ENCODE results near the gene LAMA3. TPM values are rescaled to one million over a fixed set of nuclear protein-coding genes. Genes with fewer than 3 reads are reported as not detected.

LAMA3 gene
- total RNA-seq, 1 experiment from 2014 or later: 207 TPM

DNA sequence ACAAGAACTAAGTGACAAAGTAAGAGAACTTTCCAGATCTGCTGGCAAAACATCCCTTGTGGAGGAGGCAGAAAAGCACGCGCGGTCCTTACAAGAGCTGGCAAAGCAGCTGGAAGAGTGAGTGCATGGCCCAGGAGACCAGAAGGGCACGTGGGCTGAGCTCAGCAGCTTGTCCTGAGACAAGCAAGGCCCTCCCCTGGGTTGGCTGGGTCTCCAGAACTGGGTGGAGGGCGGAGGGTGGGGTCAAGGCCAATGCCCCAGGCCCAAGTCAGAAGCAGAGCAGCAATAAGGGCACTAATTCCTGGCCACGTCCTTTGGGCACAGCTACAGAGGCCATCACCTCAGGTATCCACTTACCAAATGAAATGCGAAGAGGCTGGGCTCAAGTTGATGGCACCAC is 214.7 kb downstream of the LAMA3 start:
- no TSS peak for BruUV-seq (replicated peaks)
- Mint-ChIP-seq H3K36me3 (ENCODE audit: insufficient read depth, unreplicated experiment) (peaks cover 42% of the 10 kb centered on the region), H3K4me1 (ENCODE audit: low read depth, unreplicated experiment) (no peaks in the 10 kb centered on the region)

DNA sequence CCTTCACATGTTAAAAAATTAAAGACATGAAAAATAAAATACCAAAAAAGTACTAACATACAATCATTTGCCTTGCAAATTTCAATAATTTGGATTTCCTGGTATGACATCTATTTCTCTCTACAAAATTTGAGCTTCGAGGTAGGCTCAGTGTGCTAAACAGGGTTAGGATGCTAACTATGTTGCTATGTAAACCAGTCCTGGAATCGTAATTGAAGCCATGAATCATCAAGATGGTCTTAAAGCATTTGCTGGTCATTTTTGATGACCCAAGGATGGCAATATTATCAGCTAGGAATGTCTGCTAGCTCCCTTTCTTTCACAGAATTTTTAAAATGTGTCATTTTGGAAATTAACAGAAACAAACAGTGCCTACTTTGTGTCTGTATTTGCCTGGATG is 217.4 kb downstream of the LAMA3 start:
- no peaks in the 10 kb centered on the region for H3K4me1 Mint-ChIP-seq (ENCODE audit: low read depth, unreplicated experiment)
- H3K4me3 Mint-ChIP-seq (ENCODE audit: low read depth, unreplicated experiment): no peak overlapping the region
- CTCF ChIA-PET: no interaction called here
- intact Hi-C loops (cut with micrococcal nuclease; ENCODE audit: unreplicated experiment): no loop called here
- peak overlapping the region; percentile 36 for H3K27ac Mint-ChIP-seq (ENCODE audit: unreplicated experiment)
- no peak for DNase-seq
- no peaks in the 10 kb centered on the region for H3K27me3 Mint-ChIP-seq (ENCODE audit: unreplicated experiment)
- no peaks in the 10 kb centered on the region for H3K9me3 Mint-ChIP-seq (ENCODE audit: low read depth, unreplicated experiment)
- TF ChIP-seq, protein P1, sequence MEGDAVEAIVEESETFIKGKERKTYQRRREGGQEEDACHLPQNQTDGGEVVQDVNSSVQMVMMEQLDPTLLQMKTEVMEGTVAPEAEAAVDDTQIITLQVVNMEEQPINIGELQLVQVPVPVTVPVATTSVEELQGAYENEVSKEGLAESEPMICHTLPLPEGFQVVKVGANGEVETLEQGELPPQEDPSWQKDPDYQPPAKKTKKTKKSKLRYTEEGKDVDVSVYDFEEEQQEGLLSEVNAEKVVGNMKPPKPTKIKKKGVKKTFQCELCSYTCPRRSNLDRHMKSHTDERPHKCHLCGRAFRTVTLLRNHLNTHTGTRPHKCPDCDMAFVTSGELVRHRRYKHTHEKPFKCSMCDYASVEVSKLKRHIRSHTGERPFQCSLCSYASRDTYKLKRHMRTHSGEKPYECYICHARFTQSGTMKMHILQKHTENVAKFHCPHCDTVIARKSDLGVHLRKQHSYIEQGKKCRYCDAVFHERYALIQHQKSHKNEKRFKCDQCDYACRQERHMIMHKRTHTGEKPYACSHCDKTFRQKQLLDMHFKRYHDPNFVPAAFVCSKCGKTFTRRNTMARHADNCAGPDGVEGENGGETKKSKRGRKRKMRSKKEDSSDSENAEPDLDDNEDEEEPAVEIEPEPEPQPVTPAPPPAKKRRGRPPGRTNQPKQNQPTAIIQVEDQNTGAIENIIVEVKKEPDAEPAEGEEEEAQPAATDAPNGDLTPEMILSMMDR (IDR thresholded peaks at IDR 0.05; ENCODE audit: unreplicated experiment): no peak
- BruUV-seq (replicated peaks): no TSS peak
- peaks cover 37% of the 10 kb centered on the region for H3K36me3 Mint-ChIP-seq (ENCODE audit: insufficient read depth, unreplicated experiment)

More for the DNA sequence above, 214.7 kb downstream of the LAMA3 start:
- Mint-ChIP-seq H3K27me3 (ENCODE audit: unreplicated experiment) (no peaks in the 10 kb centered on the region), H3K9me3 (ENCODE audit: low read depth, unreplicated experiment) (no peaks in the 10 kb centered on the region), H3K27ac (ENCODE audit: unreplicated experiment) (no peak overlapping the region), H3K4me3 (ENCODE audit: low read depth, unreplicated experiment) (no peak overlapping the region)
- TF ChIP-seq, protein P1 (IDR thresholded peaks at IDR 0.05; ENCODE audit: unreplicated experiment): no peak
- CTCF ChIA-PET: interaction anchor here (1.5 kb wide), 1 partner anchor 15 kb away, joined by 3 read pairs; no protein-coding TSS in a partner anchor
- no peak for DNase-seq
- intact Hi-C loops (cut with micrococcal nuclease; ENCODE audit: unreplicated experiment): no loop called here

DNA sequence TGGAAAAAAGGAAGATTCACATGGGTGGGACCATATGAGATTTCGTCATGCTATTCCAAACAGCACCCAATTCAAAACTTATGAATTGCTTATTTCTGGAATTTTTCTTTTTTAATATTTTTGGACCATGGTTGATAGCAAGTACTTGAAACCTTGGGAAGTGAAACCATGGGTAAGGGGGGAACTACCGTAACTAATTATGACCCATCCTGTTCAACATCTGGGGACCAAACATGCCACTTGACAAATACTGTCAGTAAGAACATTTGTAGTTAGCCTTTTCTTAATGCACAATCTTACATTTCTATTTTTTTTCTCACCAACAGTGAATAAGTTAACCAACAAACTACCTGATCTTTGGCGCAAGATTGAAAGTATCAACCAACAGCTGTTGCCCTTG is 219.6 kb downstream of the LAMA3 start:
- Mint-ChIP-seq H3K36me3 (ENCODE audit: insufficient read depth, unreplicated experiment) (peaks cover 36% of the 10 kb centered on the region), H3K4me3 (ENCODE audit: low read depth, unreplicated experiment) (no peak overlapping the region), H3K27me3 (ENCODE audit: unreplicated experiment) (no peaks in the 10 kb centered on the region), H3K9me3 (ENCODE audit: low read depth, unreplicated experiment) (no peaks in the 10 kb centered on the region), H3K27ac (ENCODE audit: unreplicated experiment) (no peak overlapping the region), H3K4me1 (ENCODE audit: low read depth, unreplicated experiment) (no peaks in the 10 kb centered on the region)
- CTCF ChIA-PET: no interaction called here
- TF ChIP-seq, protein P1 (IDR thresholded peaks at IDR 0.05; ENCODE audit: unreplicated experiment): no peak
- intact Hi-C loops (cut with micrococcal nuclease; ENCODE audit: unreplicated experiment): no loop called here
- DNase-seq: no peak
- BruUV-seq (replicated peaks): no TSS peak

DNA sequence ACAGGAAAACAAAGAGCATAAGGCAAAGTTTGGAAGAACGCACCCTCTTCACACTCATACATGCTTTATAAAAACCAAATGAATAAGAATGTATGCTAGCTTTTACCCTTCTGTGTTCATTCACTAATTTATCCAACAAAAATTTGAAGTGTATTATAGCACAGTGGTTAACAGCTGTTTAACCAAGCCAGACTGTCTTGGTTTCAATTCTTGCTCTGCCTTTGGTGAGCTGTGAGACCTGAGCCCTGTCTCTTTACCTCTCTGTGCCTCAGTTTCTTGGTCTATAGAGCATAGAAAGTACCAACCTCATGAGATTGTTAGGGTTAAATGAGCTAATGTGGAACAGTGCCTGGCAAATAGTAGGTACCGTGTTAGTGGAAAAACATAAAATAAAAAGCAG is 220.8 kb downstream of the LAMA3 start:
- CTCF ChIA-PET: no interaction called here
- no peaks in the 10 kb centered on the region for H3K9me3 Mint-ChIP-seq (ENCODE audit: low read depth, unreplicated experiment)
- H3K27ac Mint-ChIP-seq (ENCODE audit: unreplicated experiment): no peak overlapping the region
- no peaks in the 10 kb centered on the region for H3K4me1 Mint-ChIP-seq (ENCODE audit: low read depth, unreplicated experiment)
- DNase-seq: no peak
- intact Hi-C loops (cut with micrococcal nuclease; ENCODE audit: unreplicated experiment): no loop called here
- peaks cover 33% of the 10 kb centered on the region for H3K36me3 Mint-ChIP-seq (ENCODE audit: insufficient read depth, unreplicated experiment)
- H3K4me3 Mint-ChIP-seq (ENCODE audit: low read depth, unreplicated experiment): no peak overlapping the region
- TF ChIP-seq, protein P1 (IDR thresholded peaks at IDR 0.05; ENCODE audit: unreplicated experiment): no peak
- no peaks in the 10 kb centered on the region for H3K27me3 Mint-ChIP-seq (ENCODE audit: unreplicated experiment)
- BruUV-seq (replicated peaks): no TSS peak
